Keratinocyte (primary cell): ENCODE measurements around the gene NFATC4. TPM values are rescaled to one million over a fixed set of nuclear protein-coding genes. Genes with fewer than 3 reads are reported as not detected.

ENCODE experiments used
- DNase-seq: peaks from one replicate; pipeline ENCODE4 v3.0.0-alpha.2; 2011; ENCODE audit warnings: low read depth, missing footprints, low spot score
- FAIRE-seq: peaks from 2 replicates; lab custom pipeline; 2011; peaks lifted over from hg19 to GRCh38; lab: Jason Lieb, UNC
- H2AFZ ChIP-seq: 2 replicates; pipeline ENCODE4 v1.6.0; 2012; ENCODE audit warnings: low read length, control low read depth, inconsistent platforms; ENCODE audit not compliant: control insufficient read depth
- H3K27ac ChIP-seq: 2 replicates; pipeline ENCODE4 v1.5.1; 2011; ENCODE audit warnings: low read length; ENCODE audit not compliant: control insufficient read depth, insufficient read depth
- H3K27me3 ChIP-seq: 3 replicates; pipeline ENCODE4 v1.6.0; 2011; ENCODE audit warnings: low read length; ENCODE audit not compliant: control insufficient read depth, insufficient read depth; ENCODE audit errors: extremely low read depth
- H3K36me3 ChIP-seq, 2 experiments: 2 replicates in 1 of 2; 3 replicates in 1 of 2; pipeline ENCODE4 v1.5.1; 2011; ENCODE audit warnings: low read length in 2 of 2, mild to moderate bottlenecking in 1 of 2; ENCODE audit not compliant: control insufficient read depth in 2 of 2, insufficient read depth in 2 of 2; ENCODE audit errors: extremely low read depth in 1 of 2
- H3K4me1 ChIP-seq: 3 replicates; pipeline ENCODE4 v1.5.1; 2011; ENCODE audit warnings: low read length; ENCODE audit not compliant: control insufficient read depth, insufficient read depth; ENCODE audit errors: extremely low read depth
- H3K4me2 ChIP-seq: 3 replicates; pipeline ENCODE4 v1.6.0; 2011; ENCODE audit warnings: low read depth, low read length; ENCODE audit not compliant: control insufficient read depth, insufficient read depth; ENCODE audit errors: extremely low read depth
- H3K4me3 ChIP-seq, 3 experiments: fragments of 200-600 bp in 1 of 3; sonication (generic) in 1 of 3; 2 replicates in 2 of 3; 3 replicates in 1 of 3; pipeline ENCODE4 v1.5.1; 2011 to 2016; ENCODE audit warnings: low read length in 3 of 3, mild to moderate bottlenecking in 3 of 3, control low read depth in 2 of 3, inconsistent platforms in 1 of 3, low read depth in 1 of 3, mixed read lengths in 1 of 3, mixed run types in 1 of 3, moderate library complexity in 1 of 3; ENCODE audit not compliant: control insufficient read depth in 2 of 3, insufficient read depth in 2 of 3; ENCODE audit errors: extremely low read depth in 1 of 3
- H3K79me2 ChIP-seq: 2 replicates; pipeline ENCODE4 v1.6.0; 2012; ENCODE audit warnings: low read length; ENCODE audit not compliant: control insufficient read depth, insufficient read depth
- H3K9ac ChIP-seq: 3 replicates; pipeline ENCODE4 v1.6.0; 2011; ENCODE audit warnings: low read length; ENCODE audit not compliant: control insufficient read depth, insufficient read depth; ENCODE audit errors: extremely low read depth
- H3K9me1 ChIP-seq: 3 replicates; pipeline ENCODE4 v1.6.0; 2011; ENCODE audit warnings: low read length; ENCODE audit not compliant: control insufficient read depth, insufficient read depth; ENCODE audit errors: extremely low read depth
- H3K9me3 ChIP-seq: 2 replicates; pipeline ENCODE4 v1.5.1; 2012; ENCODE audit warnings: low read depth, low read length; ENCODE audit not compliant: control insufficient read depth
- H4K20me1 ChIP-seq: 3 replicates; pipeline ENCODE4 v1.6.0; 2011; ENCODE audit warnings: low read length; ENCODE audit not compliant: control insufficient read depth, insufficient read depth; ENCODE audit errors: extremely low read depth
- EZH2 ChIP-seq: IDR thresholded peaks from one replicate; pipeline ENCODE4 v1.6.1; 2012; ENCODE audit warnings: inconsistent platforms, mild to moderate bottlenecking, low read length, moderate library complexity
- dilution Hi-C: fragments of 300-500 bp; cut with MboI; formaldehyde crosslinking; loops from one replicate; pipeline ENCODE4 v1.7.0; 2020; ENCODE audit warnings: low sequenced_read_pairs; ENCODE audit not compliant: extremely low pct_ligation_motif_present
- polyA plus RNA-seq, 5 experiments: library from polyadenylated mRNA; depleted of rRNA in 3 of 5; stranded (reverse) in 3 of 5; stranded (forward) in 1 of 5; unstranded in 1 of 5; fragments of >200 nt; gene quantifications; 1 replicate in 1 of 5; 2 replicates in 3 of 5; 3 replicates in 1 of 5; pipeline versions ENCODE4 v1.2.1 to v1.2.3, GENCODE V29; 2011 to 2012; ENCODE audit warnings: missing spikeins in 2 of 5, low read depth in 1 of 5, low replicate concordance in 1 of 5
- TF ChIP-seq, protein P1 (sequence below), 3 experiments: IDR thresholded peaks in 1 of 3; conservative IDR thresholded peaks in 1 of 3; optimal IDR thresholded peaks in 1 of 3; 2 replicates in 2 of 3; 3 replicates in 1 of 3; pipeline versions ENCODE3 to v1.5.1; 2011; ENCODE audit warnings: low read length in 3 of 3, mild to moderate bottlenecking in 3 of 3, moderate library complexity in 2 of 3, control low read depth in 1 of 3, inconsistent platforms in 1 of 3; ENCODE audit not compliant: insufficient read depth in 2 of 3; ENCODE audit errors: extremely low read depth in 1 of 3

Gene NFATC4
- polyA plus RNA-seq, 1 donor (not counting 4 experiments of a cell fraction or from before 2014, with no cell fraction given) = 0.92 TPM

DNA sequence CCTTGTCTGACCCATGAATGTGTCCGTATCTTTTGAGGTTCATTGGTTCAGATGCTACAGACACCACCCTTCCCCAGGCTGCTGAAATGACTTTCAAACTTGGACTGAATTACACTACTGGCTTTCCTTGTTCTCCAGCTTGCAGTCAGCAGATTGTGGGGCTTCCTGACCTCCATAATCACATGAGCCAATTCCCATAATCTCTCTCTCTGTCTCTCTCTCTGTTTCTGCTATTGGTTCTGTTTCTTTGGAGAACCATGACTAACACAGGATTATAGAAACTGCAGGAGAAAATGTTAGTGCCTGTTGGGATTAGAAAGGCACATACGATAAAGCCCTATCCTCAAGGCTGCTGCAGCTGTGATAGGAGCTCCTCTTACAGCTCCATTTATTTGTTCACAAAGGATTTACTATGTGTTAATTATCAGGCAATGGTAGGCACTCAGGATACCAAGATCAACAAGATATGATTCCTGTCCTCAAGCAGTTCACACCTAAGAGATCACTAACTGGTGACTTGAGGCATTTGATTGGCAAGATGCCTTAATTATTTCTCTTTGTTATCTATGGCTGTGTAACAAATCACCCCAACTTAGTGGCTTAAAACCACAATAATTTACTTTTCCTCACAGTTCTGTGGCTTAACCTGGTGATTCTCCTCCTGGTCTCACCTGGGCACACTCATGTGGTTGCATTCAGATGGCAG, 20.6 kb downstream of the NFATC4 start:
- no peak overlapping the region for H3K9ac ChIP-seq
- no peaks in the 10 kb centered on the region for H3K27me3 ChIP-seq
- no peak for DNase-seq
- dilution Hi-C loops = no loop called here
- H2AFZ ChIP-seq = no peak overlapping the region
- TF ChIP-seq EZH2 = no peak
- TF ChIP-seq, protein P1, sequence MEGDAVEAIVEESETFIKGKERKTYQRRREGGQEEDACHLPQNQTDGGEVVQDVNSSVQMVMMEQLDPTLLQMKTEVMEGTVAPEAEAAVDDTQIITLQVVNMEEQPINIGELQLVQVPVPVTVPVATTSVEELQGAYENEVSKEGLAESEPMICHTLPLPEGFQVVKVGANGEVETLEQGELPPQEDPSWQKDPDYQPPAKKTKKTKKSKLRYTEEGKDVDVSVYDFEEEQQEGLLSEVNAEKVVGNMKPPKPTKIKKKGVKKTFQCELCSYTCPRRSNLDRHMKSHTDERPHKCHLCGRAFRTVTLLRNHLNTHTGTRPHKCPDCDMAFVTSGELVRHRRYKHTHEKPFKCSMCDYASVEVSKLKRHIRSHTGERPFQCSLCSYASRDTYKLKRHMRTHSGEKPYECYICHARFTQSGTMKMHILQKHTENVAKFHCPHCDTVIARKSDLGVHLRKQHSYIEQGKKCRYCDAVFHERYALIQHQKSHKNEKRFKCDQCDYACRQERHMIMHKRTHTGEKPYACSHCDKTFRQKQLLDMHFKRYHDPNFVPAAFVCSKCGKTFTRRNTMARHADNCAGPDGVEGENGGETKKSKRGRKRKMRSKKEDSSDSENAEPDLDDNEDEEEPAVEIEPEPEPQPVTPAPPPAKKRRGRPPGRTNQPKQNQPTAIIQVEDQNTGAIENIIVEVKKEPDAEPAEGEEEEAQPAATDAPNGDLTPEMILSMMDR (optimal IDR thresholded peaks at IDR 0.05 in 1 of 3, IDR thresholded peaks at IDR 0.05 in 1 of 3, conservative IDR thresholded peaks at IDR 0.05 in 1 of 3; ENCODE audit: extremely low read depth in 1 of 3, insufficient read depth in 2 of 3, low read length in 3 of 3) = no peak
- H4K20me1 ChIP-seq = no peaks in the 10 kb centered on the region
- no peak overlapping the region for H3K4me3 ChIP-seq
- H3K4me1 ChIP-seq = peaks cover 6% of the 10 kb centered on the region
- H3K9me3 ChIP-seq = no peaks in the 10 kb centered on the region
- FAIRE-seq = no peak
- H3K4me2 ChIP-seq = no peak overlapping the region
- no peaks in the 10 kb centered on the region for H3K36me3 ChIP-seq
- no peaks in the 10 kb centered on the region for H3K9me1 ChIP-seq
- H3K79me2 ChIP-seq = no peaks in the 10 kb centered on the region
- no peak overlapping the region for H3K27ac ChIP-seq

- DNase-seq = no peak
- Histone ChIP-seq H3K4me2 (no peak overlapping the region), H4K20me1 (no peaks in the 10 kb centered on the region), H3K4me1 (peaks cover 9% of the 10 kb centered on the region), H3K27me3 (no peaks in the 10 kb centered on the region), H2AFZ (no peak overlapping the region), H3K9me1 (no peaks in the 10 kb centered on the region), H3K9me3 (no peaks in the 10 kb centered on the region), H3K27ac (no peak overlapping the region), H3K36me3 (no peaks in the 10 kb centered on the region), H3K79me2 (no peaks in the 10 kb centered on the region), H3K4me3 (no peak overlapping the region), H3K9ac (no peak overlapping the region)
- dilution Hi-C loops = no loop called here
- TF ChIP-seq, protein P1 (optimal IDR thresholded peaks at IDR 0.05 in 1 of 3, IDR thresholded peaks at IDR 0.05 in 1 of 3, conservative IDR thresholded peaks at IDR 0.05 in 1 of 3; ENCODE audit: extremely low read depth in 1 of 3, insufficient read depth in 2 of 3, low read length in 3 of 3) = no peak
- TF ChIP-seq EZH2 = no peak
- no peak for FAIRE-seq
These were observed 21.4 kb downstream of the NFATC4 start for GRCh38 chr14:24389226-24389848.
